SHP77 (cell line): ENCODE results near the gene RBM17.
"Not testable (repeated sequence)": the region's sequence is repeated elsewhere in the genome, so short reads cannot be mapped to it uniquely, and the experiment has no call there.

Experiments
- DNase-seq, 2 experiments: peaks; one replicate each; lab custom pipeline; 2025; lab: John Stamatoyannopoulos, UW

Gene RBM17

DNA sequence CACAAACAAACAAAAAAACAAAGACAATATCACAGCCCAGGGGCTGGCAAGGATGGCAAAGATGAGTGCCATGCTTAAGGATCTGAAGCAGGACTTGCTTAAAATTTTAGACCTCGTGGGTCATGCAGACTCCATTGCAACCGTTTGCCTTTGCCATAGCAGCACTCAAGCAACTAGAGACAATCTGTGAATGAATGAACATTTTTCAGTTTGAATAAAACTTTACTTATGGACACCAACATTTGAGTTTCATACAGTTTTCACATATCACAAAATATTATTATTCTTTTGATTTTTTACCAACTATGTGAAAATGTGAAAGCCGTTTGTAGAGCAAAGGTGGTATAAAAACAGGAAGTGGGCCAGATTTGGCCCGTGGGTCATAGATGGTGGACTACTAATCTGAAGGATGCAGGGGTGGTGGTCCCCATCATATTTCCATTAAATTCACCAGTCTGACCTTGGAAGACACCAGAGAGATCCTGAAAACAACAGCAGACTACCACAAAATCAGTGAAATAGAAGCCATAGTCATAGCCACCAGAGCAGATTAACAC is 8.3 kb upstream of the RBM17 start:
- DNase-seq: no peak

DNA sequence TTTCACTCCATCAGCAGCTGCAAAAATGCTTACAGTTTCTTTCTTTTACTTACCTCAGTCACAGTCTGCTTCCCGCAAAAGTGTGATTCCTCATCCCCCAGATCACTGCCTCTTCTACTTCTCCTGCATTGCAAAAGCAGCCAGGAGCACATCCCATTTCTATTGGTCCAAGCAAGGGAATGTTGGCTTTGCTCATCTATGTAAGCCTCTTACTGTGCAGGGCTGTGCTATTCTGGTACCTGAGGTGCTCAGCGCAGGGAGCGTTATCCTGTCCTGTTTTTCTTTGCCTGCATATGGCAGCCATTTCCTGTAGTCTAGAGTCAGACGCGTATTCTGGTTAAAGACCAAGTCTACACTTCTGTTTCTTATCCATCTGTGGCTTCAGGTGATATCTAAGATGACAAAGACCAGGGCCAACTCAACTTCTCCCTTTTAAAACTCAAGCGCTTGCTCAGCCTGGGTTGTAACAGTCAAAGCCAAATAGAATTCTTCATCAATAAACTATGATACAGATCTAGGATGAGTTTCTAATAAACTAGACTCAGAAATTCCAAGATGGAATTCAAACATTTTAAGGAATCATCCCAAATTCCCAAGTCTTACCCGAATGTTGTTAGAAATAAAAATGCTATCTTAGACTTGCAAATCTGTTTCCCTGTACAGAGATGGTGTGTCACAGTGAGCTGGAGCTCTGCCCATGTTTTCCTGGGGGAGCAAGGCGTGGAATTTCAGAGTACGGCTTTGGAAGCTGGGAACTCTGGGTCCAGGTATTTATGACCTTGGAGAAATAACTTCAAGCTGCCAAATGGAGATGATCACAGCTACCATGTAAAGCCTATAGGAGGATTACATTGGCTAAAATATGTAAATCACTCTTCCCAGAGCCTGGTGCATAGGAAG is 6.1 kb upstream of the RBM17 start:
- DNase-seq: no peak

DNA sequence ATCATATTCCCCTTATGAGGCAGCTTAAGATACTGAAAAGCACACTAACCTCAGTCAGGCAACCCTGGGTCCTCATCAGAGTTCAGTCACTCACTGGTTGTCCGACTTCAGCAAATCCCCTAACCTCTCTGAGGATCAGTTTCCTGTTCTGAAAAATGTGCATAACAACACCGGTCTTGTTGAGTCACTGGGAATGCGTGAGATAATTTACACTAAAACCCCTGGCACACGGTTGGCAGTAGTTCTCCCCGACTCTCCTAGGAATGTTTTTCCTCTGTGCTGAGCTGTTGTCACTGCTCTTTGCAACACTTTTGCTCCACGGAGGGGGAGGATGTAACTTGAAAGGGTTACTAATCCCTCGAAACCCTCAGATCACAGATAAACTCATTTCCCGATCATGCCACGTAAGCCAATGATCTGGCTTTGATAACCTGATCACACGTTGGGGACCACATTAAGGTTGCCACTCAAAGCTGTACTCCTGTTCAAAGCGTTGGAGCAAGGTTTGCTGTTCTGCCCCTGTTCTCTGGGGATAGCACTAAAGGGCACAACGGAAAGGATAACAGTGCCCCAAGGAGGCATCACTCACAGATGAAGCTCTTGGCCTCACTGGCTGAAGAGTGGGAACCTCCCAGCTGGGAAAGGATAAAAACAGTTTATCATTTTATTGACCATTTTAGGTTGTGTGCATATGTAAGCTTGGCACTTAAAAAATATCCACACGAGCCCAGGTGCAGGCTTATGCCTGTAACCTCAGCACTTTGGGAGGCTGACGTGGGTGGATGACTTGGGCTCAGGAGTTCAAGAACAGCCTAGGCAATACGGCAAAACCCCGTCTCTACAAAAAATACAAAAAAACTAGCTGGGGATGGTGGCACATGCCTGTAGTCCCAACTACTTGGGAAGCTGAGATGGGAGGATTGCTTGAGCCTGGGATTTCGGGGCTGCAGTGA is 5.0 kb upstream of the RBM17 start:
- no peak for DNase-seq

DNA sequence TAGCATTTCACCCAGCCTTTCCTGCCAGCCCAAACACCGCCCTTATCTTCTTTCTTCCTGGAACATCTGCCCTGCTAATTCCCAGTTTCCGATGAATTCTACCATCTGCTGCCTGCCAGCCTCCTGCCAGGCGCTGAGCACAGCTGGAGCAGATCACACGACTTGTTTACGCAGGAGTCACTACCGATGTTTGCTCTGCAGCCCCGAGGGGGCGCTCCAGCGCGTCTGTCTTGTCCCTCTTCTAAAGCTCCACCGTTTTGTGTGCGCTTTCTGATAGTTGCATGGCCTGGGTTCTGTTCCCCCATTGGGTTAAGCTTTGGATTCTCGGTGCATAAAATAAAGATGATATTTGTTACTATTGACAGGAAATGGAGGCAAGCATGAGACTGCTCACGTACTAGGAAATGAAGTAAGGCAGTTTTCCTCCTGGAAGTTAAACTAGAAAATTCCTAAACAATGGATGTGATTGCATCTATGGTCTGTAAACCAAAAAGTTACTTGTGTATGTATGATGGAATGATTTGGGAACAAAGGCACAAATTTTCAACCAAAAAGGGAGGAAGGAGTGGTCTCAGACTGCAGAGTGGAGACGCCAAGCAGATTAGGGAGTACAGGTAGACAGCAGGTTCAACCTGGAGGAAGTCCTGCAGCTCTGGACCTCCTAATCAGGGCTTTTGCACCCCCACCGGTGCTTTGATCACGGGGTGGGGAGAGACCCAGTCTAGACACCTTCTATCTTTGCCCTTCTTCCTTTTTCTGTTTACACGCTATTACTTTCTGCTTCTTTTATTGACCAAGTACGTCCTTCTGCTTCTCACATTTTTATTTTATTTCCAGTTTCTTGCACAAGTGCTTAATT is 2.2 kb upstream of the RBM17 start:
- DNase-seq: peak; percentile 90 to 94

DNA sequence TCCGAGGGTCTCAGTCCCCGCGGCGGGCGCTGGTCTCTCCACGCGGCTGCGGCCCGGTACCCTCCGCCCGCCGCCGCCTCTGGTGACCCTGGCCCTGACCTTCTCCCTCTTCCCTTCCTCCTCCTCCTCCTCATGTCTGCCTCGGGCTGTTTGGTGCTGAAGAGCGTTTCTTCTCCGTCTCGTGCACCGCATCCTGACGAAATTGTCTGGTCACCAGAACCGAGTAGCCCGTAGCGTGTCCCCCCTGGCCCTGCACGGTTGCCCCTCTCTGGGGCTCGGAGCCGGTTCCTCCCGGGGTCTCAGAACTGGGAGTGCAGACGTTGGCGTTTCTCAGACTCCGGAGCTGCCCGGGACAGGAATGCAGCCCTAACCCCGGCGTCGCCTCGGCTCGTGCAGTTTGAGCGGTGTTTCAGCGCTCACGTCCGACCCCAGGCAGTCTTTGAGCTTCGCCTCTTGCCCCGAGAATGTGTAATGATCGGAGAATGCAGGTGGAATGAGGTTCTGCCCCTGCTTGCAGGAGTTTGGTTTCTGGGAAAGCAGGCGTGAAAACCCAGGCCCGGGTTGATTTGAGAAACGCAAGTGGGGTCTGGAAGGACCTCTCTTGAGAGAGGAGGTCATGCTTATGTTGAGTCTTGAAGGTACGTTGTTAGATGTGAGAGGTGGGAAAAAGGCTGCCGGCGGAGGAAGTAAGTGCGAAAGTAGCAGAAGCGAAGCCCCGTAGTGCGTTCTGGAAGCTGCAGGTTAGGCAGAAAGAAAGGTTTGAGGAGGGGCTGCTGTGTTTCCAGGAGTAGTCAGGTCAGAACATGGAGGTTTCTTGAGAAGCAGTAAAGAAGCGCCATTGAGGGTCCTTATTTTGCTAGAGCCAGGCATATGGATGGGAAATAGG is 743 bp downstream of the RBM17 start:
- peak; percentile 2 to 3 for DNase-seq

DNA sequence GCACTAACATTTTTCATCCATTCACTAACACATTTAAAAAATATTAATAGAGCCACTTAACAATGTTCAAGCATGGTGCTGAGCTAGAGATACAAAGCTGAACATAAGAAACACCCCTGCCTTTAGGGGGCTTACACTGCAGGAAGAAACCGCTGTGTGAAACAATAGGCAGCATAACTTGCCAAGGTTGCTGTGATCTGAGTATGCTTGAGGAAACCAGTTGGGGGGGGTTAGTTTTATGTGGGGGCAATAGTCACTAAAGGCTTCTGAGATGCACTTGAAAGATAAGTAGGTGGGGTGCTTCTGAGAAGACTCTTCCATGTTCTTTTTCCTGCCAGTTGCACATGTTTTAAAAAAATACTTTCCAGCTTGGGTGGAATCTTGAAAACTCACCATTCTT is 2.8 kb downstream of the RBM17 start:
- DNase-seq: no peak

DNA sequence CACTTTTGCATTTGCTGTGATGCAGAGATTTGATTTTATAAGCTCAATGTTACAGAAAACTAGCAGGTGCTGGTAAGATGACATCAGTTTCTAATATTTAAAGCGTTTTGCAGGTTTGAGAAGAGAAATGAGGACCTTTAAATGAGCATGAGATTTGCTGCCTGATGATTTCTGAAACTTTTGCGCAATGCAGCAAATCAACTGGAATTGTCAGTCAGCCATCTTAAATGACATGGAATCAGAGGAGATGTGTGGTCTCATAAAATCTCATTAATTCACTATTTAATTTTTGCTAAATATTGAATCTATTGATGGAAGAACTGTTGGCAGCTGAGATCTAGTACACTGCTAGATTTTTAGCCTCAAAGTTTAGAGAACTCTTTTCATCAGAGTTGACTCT is 3.9 kb downstream of the RBM17 start:
- no peak for DNase-seq

DNA sequence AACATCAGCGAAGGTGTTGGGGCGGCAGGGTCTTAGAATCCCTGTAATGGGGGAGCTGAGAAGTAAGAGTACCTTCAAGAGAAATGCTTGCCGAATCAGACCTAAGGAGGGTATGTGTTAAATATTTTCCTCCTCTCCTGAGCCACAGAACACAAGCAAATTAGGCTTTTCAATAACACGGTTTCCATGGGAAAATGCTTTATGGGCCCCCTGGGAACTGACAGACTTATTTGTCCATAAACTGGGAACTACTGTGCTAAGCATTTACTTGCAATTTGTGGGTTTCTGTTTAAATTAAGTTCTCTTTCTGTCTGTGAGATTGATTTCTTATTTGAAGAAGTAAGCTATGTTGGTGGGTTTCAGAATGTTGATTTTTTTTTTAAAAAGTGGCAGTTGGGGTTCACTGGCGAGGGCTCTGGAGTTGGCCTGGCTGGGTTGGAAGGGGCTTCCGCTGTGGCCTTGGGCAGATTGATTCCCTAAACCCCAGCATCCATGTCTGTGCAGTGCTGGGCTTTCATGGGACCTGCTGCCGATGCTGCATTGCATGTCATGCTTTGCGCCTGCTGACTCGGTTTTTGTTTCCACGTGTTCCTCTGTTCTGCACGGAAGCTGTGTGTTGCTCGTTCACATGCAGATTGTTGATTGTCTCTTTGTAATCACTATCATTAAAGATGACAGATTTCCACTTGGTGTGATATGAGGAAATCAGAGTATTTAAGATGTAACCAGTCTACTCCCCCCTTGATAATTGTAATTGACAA is 7.2 kb downstream of the RBM17 start:
- DNase-seq: no peak

DNA sequence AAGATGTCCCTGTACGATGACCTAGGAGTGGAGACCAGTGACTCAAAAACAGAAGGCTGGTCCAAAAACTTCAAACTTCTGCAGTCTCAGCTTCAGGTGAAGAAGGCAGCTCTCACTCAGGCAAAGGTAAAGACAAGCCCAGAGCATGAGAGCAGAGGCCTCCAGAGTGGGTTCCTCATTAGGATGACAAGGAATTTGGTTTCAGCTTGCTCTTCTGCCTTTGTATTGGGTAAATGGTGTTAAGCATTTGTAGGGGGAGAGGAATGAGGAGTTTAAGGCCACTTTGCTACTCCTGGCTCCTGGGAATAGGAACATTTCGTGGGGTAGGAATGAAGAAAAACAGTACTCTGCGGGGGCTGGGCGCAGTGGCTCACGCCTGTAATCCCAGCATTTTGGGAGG is 8.2 kb downstream of the RBM17 start:
- DNase-seq: no peak

DNA sequence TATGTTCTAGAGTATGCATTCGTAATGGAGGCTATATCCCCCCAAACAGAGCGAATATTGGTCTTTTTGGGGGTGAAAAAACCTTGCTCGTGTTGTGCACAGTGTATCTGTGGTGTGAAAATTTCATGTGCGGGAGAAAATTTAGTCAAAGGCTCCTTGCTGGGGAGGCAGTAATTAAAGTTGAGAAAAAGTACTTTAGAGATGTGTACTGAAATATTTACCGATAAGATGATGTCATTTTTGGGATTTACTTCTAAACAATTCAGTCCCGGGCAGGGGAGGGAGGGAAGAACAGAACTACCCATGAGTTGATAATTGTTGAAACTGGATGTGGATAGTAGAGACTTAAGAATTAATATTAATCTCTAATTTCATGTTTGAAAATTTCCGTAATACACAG is 9.3 kb downstream of the RBM17 start:
- DNase-seq: no peak

DNA sequence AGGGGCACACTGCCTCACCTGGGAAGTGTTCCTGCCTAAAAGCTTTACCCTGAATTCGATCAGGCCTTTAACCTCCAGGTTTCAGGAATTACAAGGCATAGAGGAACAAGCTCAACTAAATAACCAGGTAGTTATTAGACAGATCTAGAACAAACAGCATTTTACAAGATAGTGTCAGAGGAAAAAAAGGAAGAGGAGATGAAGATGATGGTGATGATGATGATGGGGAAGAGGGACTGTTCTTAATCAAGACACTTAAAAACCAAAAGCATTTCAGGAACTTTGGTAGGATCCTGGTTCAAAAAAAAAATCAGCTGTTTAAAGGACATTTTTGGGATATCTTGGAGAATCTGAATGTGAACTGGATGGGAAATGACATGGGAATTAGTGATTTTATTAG is 11.5 kb downstream of the RBM17 start:
- no peak for DNase-seq

DNA sequence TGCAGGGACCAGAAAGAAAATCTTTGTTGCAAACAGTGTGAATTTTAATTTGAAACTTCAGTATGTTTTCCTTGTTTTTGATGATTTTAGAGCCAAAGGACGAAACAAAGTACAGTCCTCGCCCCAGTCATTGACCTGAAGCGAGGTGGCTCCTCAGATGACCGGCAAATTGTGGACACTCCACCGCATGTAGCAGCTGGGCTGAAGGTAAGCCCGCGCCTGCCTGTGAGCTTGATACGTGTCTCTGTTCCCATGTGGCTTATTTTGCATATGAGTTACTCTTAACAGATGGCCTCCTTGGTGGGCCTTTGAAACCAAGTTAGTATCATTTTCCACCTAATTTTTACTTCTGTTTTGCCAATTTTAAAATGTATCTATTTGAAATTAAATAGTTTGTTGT is 12.3 kb downstream of the RBM17 start:
- DNase-seq: no peak

DNA sequence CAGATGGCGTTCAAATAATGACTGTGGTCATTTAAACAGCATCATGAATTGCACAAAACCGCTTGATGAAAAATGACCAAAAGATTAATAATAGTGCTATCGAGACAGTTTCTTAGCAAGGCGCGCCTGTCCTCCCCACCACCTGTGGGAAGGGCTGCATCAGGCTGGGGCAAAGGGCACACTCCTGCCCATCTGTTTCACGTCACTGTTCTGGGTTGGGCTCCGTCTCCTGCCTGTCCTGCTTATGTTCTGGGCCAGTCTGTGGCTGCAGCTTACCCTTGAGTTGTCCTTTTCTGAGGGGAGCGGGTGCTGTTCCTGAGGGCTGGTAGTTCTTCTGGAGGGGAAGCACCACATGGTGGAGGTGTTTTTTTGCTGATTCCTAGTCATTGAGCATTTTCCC is 13.3 kb downstream of the RBM17 start:
- no peak for DNase-seq

DNA sequence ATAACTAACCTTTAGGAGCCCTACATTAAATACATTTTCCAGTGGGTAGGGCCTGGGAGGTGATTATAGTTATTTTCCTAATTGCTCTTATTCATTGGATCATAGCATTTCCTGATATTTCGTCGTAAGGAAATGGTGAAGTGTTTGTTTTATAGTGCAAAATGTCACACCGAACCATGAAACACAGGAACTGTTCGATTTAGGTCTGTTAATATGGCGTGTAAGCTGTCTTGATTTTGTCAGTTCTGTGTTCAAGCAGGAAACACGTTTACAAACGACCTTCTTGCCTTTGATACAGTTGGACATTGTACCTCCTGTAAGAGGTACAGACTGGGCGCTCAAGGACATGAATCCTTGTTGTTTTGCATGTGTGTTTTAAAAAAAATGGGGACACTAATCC is 14.8 kb downstream of the RBM17 start:
- no peak for DNase-seq

DNA sequence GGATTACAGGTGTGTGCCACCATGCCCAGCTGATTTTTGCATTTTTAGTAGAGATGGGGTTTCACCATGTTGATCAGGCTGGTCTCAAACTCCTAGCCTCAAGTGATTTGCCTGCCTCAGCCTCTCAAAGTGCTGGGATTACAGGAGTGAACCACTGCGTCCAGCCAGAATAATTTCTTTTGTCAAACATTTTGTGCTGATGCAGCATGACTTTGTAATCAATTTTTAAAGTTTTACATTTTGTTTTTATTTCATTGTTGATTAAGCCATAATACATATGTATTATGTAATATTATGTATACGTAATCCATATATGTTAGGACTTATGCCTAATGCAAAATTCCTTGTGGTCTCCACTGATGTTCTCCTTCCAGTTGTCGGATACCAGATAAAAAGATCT is 18.8 kb downstream of the RBM17 start:
- not testable (repeated sequence) for DNase-seq

DNA sequence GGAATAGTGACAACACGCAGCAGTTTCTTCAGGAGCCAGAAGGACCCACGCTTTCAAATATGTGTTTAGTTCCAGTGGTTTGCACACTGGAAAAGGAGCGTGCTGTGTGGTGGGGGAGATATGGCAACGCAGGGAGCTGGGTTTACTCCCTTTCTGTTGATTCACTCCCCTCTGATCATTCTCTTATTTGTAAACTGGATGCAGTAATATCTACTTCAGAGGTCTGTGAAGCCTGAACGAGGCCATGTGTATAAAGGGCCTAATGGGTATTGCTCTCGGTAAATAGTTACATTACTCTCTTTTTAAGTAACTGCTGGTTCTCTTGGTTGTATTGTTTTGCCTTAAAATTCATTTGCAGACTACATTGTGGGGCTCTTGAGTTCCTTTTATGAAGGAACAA is 19.2 kb downstream of the RBM17 start:
- no peak for DNase-seq

DNA sequence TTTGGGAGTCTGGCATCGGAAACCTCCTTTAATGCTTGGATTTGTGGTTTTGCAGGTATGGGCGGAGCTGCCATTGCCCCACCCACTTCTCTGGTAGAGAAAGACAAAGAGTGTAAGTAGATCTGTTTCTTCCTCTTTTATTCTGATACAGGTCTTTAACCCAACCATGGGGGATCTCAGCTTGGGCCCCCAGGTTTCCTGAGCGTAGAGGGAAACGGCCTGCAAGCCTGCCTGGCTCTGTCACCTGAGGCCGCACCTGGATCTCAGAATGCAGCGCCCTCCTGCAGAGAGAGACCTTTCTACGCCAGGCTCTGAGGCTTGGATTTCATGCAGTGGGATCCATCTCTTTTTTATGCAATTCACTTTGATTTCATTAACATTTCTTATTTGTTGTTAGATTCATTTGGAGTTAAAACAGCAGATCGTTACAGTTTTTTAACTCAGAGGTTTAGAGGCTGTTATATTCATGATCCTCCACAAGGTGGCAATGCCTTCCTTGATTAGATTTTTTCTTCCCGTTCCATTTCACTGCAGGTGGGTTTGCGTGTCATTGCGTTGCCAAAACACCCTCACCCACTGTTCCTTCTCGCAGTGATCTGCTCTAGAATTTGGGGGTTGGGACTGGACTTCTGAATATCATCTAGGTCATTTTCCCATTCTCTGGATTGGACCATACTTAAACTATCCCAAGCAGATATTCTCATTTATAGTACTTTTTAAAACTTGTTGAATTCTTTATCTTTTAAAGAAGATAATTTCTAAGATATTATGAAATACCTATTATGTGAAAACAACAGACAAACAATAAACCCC is 20.0 kb downstream of the RBM17 start:
- DNase-seq: peak; percentile 4 to 15

DNA sequence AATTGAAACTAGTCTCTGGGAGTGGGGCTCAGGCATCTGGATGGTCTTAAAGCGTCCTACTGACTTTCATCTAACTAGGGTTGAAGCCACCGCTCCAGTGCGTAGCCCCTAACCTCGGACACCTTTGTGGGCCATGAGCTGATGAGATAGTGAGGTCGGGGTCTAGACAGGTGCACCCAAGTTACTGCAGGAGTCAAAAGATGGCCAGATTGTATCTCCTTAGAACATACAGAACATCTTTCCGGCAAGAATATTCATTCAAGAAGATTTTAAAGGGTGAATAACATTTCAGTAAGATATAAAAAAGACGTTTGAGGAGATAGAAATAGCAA is 20.6 kb downstream of the RBM17 start:
- DNase-seq: no peak

DNA sequence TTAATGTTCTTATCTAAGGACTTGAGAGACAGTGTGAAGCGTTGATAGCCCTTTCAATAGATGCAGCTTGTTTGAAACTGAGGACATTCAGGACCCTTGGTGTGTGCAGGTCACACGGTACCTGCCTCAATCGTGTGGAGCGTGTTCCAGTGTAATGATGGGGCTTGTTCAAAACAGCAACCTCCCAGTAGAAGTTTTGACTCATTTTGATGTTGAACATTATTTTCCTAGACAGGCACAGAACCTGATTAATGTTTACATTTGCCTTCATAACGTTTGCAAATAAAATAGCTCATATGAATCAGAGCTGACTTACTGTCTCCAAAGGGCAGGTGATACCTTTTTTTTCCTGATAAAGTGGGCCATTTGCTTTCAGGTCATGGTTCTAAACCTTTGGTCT is 21.3 kb downstream of the RBM17 start:
- no peak for DNase-seq
